GM12878 (cell line): ENCODE results near the gene SVEP1. TPM values are rescaled to one million over a fixed set of nuclear protein-coding genes. Genes with fewer than 3 reads are reported as not detected.

Source experiments
- polyA plus RNA-seq, 11 experiments: library from polyadenylated mRNA; depleted of rRNA in 4 of 11; unstranded in 6 of 11; stranded (reverse) in 5 of 11; fragments of >200 nt; fragmentation: Nextera tagmentation in 4 of 11; fragmentation: Illumina TruSeq in 1 of 11; extraction: Ambion mirVana in 4 of 11; extraction: Trizol in 1 of 11; gene quantifications; 1 replicate in 1 of 11; 2 replicates in 10 of 11; pipeline versions ENCODE4 v1.2.1 to v1.2.3, GENCODE V29; 2011 to 2016; ENCODE audit warnings: inconsistent platforms in 2 of 11, missing spikeins in 2 of 11, low read depth in 1 of 11
- small RNA-seq: library from RNA; depleted of rRNA; stranded (forward); fragments of <200 nt; gene quantifications from one replicate; pipeline ENCODE3, GENCODE V24; 2014
- total RNA-seq, 4 experiments: library from RNA; depleted of rRNA in 3 of 4; stranded (reverse); fragments of >200 nt in 3 of 4; fragmentation: Illumina TruSeq in 1 of 4; extraction: Trizol in 1 of 4; gene quantifications; 2 replicates each; pipeline versions ENCODE4 v1.2.1 to v1.2.3, GENCODE V29; 2013 to 2021

The SVEP1 gene
- total and polyA plus RNA-seq, 10 of the 15 experiments (the other 5 are each of a cell fraction or from before 2014, with no cell fraction given): under 0.01 to 0.05 (median 0.01) TPM; not detected in 5

Small RNA genes lying within 50 kb of the gene (small RNA-seq; reads per million reads assigned to genes)
- not detected for gene RNU6-1039P

Other genes with a start within 250 kb of the SVEP1 start
- gene TXNDC8, start 241.9 kb downstream of the SVEP1 start, total RNA-seq (2014; rRNA removed): not detected in 2 replicates
- gene TXNDC8, start 241.9 kb downstream of the SVEP1 start, total RNA-seq (2014; rRNA removed; fragmentation: Illumina TruSeq; extraction: Trizol): not detected in 2 replicates
- not detected in 2 replicates for gene TXNDC8, start 241.9 kb downstream of the SVEP1 start, total RNA-seq (2021)
- gene TXNDC8, start 241.9 kb downstream of the SVEP1 start, polyA plus RNA-seq (2011; rRNA removed): not detected in 2 replicates
- 0.13 TPM in 1 of 2 replicates, not detected in the other for gene TXNDC8, start 241.9 kb downstream of the SVEP1 start, polyA plus RNA-seq (2014; fragmentation: Illumina TruSeq; extraction: Trizol)
- not detected for gene TXNDC8, start 241.9 kb downstream of the SVEP1 start, polyA plus RNA-seq (2014; fragmentation: Nextera tagmentation; extraction: Ambion mirVana)
- not detected in 2 replicates for gene TXNDC8, start 241.9 kb downstream of the SVEP1 start, polyA plus RNA-seq (2014; rRNA removed)
- gene TXNDC8, start 241.9 kb downstream of the SVEP1 start, polyA plus RNA-seq (2016; fragmentation: Nextera tagmentation; extraction: Ambion mirVana): not detected
- gene MUSK, start 89.0 kb upstream of the SVEP1 start, total RNA-seq (2014; rRNA removed): 0.11 TPM in 1 of 2 replicates, not detected in the other
- 0.05 TPM in 1 of 2 replicates, not detected in the other for gene MUSK, start 89.0 kb upstream of the SVEP1 start, total RNA-seq (2014; rRNA removed; fragmentation: Illumina TruSeq; extraction: Trizol)
- 0.08 TPM in 1 of 2 replicates, not detected in the other for gene MUSK, start 89.0 kb upstream of the SVEP1 start, total RNA-seq (2021)
- gene MUSK, start 89.0 kb upstream of the SVEP1 start, polyA plus RNA-seq (2011; rRNA removed): not detected in 2 replicates
- 0.10 TPM in 1 of 2 replicates, not detected in the other for gene MUSK, start 89.0 kb upstream of the SVEP1 start, polyA plus RNA-seq (2014; fragmentation: Illumina TruSeq; extraction: Trizol)
- gene MUSK, start 89.0 kb upstream of the SVEP1 start, polyA plus RNA-seq (2014; fragmentation: Nextera tagmentation; extraction: Ambion mirVana): under 1 TPM; 0.04 to 0.19 TPM
- 0.06 and 0.08 TPM in 2 replicates for gene MUSK, start 89.0 kb upstream of the SVEP1 start, polyA plus RNA-seq (2014; rRNA removed)
- gene MUSK, start 89.0 kb upstream of the SVEP1 start, polyA plus RNA-seq (2016; fragmentation: Nextera tagmentation; extraction: Ambion mirVana): not detected